Loucy (cell line): ENCODE data around the gene CHI3L2.

Experiments
- H2AFZ ChIP-seq: fragments of 200-600 bp; sonication (generic); 2 replicates; pipeline ENCODE4 v1.6.0; 2016; ENCODE audit warnings: antibody characterized with exemption, mild to moderate bottlenecking, low read length, moderate library complexity
- H3F3A ChIP-seq: fragments of 200-600 bp; 2 replicates; pipeline ENCODE4 v1.6.0; 2016; ENCODE audit warnings: antibody characterized with exemption, low read depth, mild to moderate bottlenecking
- H3K27me3 ChIP-seq: fragments of 200-600 bp; sonication (generic); 2 replicates; pipeline ENCODE4 v1.6.1; 2014; ENCODE audit warnings: low read length, mild to moderate bottlenecking; ENCODE audit not compliant: insufficient read depth, poor library complexity, severe bottlenecking
- H3K36me3 ChIP-seq: fragments of 200-600 bp; sonication (generic); 2 replicates; pipeline ENCODE4 v1.6.1; 2016; ENCODE audit warnings: low read length; ENCODE audit not compliant: insufficient read depth
- H3K4me1 ChIP-seq: fragments of 200-600 bp; sonication (generic); 2 replicates; pipeline ENCODE4 v1.5.1; 2014; ENCODE audit warnings: low read length, mild to moderate bottlenecking; ENCODE audit not compliant: insufficient read depth, poor library complexity, severe bottlenecking
- H3K4me2 ChIP-seq: fragments of 200-600 bp; sonication (generic); 2 replicates; pipeline ENCODE4 v1.6.0; 2014; ENCODE audit warnings: antibody characterized with exemption, low read length, low read depth, mild to moderate bottlenecking; ENCODE audit not compliant: poor library complexity, severe bottlenecking
- H3K4me3 ChIP-seq: fragments of 200-600 bp; sonication (generic); 2 replicates; pipeline ENCODE4 v1.5.1; 2014; ENCODE audit warnings: low read length, mild to moderate bottlenecking, mixed read lengths; ENCODE audit not compliant: poor library complexity, severe bottlenecking
- H3K79me2 ChIP-seq: fragments of 200-600 bp; sonication (generic); 2 replicates; pipeline ENCODE4 v1.6.1; 2014; ENCODE audit warnings: low read length; ENCODE audit not compliant: insufficient read depth
- H3K9ac ChIP-seq: fragments of 200-600 bp; sonication (generic); 2 replicates; pipeline ENCODE4 v1.6.0; 2014; ENCODE audit warnings: mild to moderate bottlenecking, low read depth, low read length, moderate library complexity; ENCODE audit not compliant: poor library complexity, severe bottlenecking
- H3K9me2 ChIP-seq: fragments of 200-600 bp; sonication (generic); replicated peaks from 2 replicates; pipeline ENCODE4 v1.6.1; 2016; ENCODE audit warnings: low read depth, low read length, mixed read lengths
- H3K9me3 ChIP-seq: fragments of 200-600 bp; sonication (generic); 2 replicates; pipeline ENCODE4 v1.6.1; 2014; ENCODE audit warnings: mild to moderate bottlenecking, antibody characterized with exemption, low read length, low read depth; ENCODE audit not compliant: insufficient read depth
- H4K20me1 ChIP-seq: fragments of 200-600 bp; sonication (generic); 2 replicates; pipeline ENCODE4 v1.6.0; 2014; ENCODE audit warnings: antibody characterized with exemption, low read length, mild to moderate bottlenecking; ENCODE audit not compliant: insufficient read depth, poor library complexity, severe bottlenecking
- CTCF ChIP-seq: fragments of 200-600 bp; sonication (generic); conservative IDR thresholded peaks from 2 replicates; pipeline ENCODE4 v1.5.1; 2014; ENCODE audit warnings: mild to moderate bottlenecking, antibody characterized with exemption, low read length
- EZH2phosphoT487 ChIP-seq: fragments of 200-600 bp; IDR thresholded peaks from 2 replicates; pipeline ENCODE4 v1.6.1; 2018; ENCODE audit warnings: antibody characterized with exemption, mild to moderate bottlenecking, moderate library complexity, borderline replicate concordance

The CHI3L2 gene

DNA sequence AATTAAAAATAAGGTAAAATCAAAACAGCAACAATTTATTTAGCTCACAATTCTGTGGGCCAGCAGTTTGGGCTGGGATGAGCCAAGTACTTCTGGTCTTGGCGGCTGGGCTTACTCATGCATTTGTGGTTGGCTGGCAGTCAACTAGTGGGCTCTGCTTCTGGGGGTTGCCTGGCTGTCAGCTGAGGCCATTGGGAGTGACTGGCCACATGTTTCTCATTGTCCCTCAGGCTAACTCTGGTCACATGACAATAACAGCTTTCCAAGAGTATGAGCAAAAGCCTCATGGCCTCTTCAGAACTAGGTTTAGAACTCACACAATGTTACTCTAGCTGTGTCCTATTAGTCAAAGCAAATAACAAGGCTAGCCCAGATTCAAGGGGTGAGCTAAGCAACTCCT, 47.6 kb downstream of the CHI3L2 start:
- H2AFZ ChIP-seq, result no peak overlapping the region
- H3K9ac ChIP-seq, result no peak overlapping the region
- H3K79me2 ChIP-seq, result no peaks in the 10 kb centered on the region
- no peak overlapping the region for H3K4me3 ChIP-seq
- H4K20me1 ChIP-seq, result no peaks in the 10 kb centered on the region
- no peaks in the 10 kb centered on the region for H3K36me3 ChIP-seq
- TF ChIP-seq EZH2phosphoT487 (no peak), CTCF (no peak)
- no peaks in the 10 kb centered on the region for H3K4me1 ChIP-seq
- H3K9me3 ChIP-seq, result no peaks in the 10 kb centered on the region
- H3F3A ChIP-seq, result no peaks in the 10 kb centered on the region
- no peaks in the 10 kb centered on the region for H3K9me2 ChIP-seq
- H3K4me2 ChIP-seq, result no peak overlapping the region
- H3K27me3 ChIP-seq, result no peaks in the 10 kb centered on the region

DNA sequence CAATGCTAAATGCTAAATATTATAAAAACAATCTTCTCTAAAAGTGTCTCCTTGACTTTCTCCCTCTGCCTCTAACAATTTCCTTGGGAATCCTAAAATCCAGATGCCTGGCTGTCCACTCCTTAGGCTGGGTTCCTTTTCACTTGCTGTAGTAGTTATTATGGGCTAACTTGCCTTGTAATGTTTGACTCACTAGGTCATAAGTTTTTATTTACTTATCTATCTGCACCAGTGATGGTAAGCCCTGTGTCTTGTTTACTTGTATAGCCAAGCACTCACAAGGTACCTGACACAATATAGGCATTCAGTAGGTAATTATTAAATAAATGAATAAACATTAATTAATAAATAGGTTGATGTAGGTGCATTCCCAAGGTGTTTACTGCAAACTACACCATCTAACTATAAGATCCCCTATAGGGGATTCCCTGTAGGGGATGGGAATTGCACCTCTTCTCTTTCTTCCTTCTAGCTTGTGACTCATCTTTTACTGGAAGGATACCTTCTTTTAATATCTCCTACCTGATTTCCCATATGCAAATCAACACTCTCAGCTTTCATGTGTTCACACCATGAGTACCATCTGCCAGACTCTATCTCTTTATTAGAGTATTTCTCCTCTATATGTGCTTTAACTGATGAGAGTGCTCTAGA, 48.4 kb downstream of the CHI3L2 start:
- no peak overlapping the region for H3K4me3 ChIP-seq
- no peaks in the 10 kb centered on the region for H3K4me1 ChIP-seq
- H3K36me3 ChIP-seq, result no peaks in the 10 kb centered on the region
- H3K9me2 ChIP-seq, result no peaks in the 10 kb centered on the region
- H3K79me2 ChIP-seq, result no peaks in the 10 kb centered on the region
- no peak overlapping the region for H2AFZ ChIP-seq
- no peak overlapping the region for H3K9ac ChIP-seq
- no peaks in the 10 kb centered on the region for H3K9me3 ChIP-seq
- H3K27me3 ChIP-seq, result no peaks in the 10 kb centered on the region
- no peaks in the 10 kb centered on the region for H4K20me1 ChIP-seq
- TF ChIP-seq EZH2phosphoT487 (no peak), CTCF (no peak)
- no peak overlapping the region for H3K4me2 ChIP-seq
- H3F3A ChIP-seq, result no peaks in the 10 kb centered on the region

GRCh38 chr1:111279144-111279543, 51.6 kb downstream of the CHI3L2 start:
- H3K4me2 ChIP-seq, result no peak overlapping the region
- TF ChIP-seq EZH2phosphoT487 (no peak), CTCF (no peak)

More at GRCh38 chr1:111279144-111279543, 51.6 kb downstream of the CHI3L2 start:
- Histone ChIP-seq H4K20me1 (no peaks in the 10 kb centered on the region), H3K79me2 (no peaks in the 10 kb centered on the region), H3K27me3 (no peaks in the 10 kb centered on the region), H3F3A (no peaks in the 10 kb centered on the region), H3K9me2 (no peaks in the 10 kb centered on the region), H3K4me3 (no peak overlapping the region), H3K9me3 (no peaks in the 10 kb centered on the region), H3K9ac (no peak overlapping the region), H2AFZ (no peak overlapping the region), H3K36me3 (no peaks in the 10 kb centered on the region), H3K4me1 (no peaks in the 10 kb centered on the region)
